Calu3 (cell line): ENCODE data around the gene ERC2. TPM values are rescaled to one million over a fixed set of nuclear protein-coding genes. Genes with fewer than 3 reads are reported as not detected.

Experiments
- BruUV-seq: library from RNA; stranded (reverse); fragments of 400-500 nt; replicated peaks from 2 replicates; lab custom pipeline; 2021; lab: Mats Ljungman, UMichigan
- CTCF ChIA-PET: fragments of 300-600 bp; sonication (Branson Sonifier 250); formaldehyde crosslinking; loops from one replicate; lab custom pipeline; 2022; ENCODE audit warnings: antibody characterized with exemption; lab: Charles Lee
- DNase-seq: peaks from one replicate; pipeline ENCODE4 v3.0.0; 2022
- H3K27ac Mint-ChIP-seq: one replicate; pipeline ENCODE4 v1.8.0; 2022; ENCODE audit warnings: mixed read lengths; ENCODE audit not compliant: unreplicated experiment
- H3K27me3 Mint-ChIP-seq: one replicate; pipeline ENCODE4 v1.8.0; 2022; ENCODE audit warnings: mixed read lengths; ENCODE audit not compliant: unreplicated experiment
- H3K36me3 Mint-ChIP-seq: one replicate; pipeline ENCODE4 v1.8.0; 2022; ENCODE audit warnings: mild to moderate bottlenecking, moderate library complexity, mixed read lengths; ENCODE audit not compliant: insufficient read depth, unreplicated experiment
- H3K4me1 Mint-ChIP-seq: one replicate; pipeline ENCODE4 v1.8.0; 2022; ENCODE audit warnings: mild to moderate bottlenecking, low read depth, mixed read lengths; ENCODE audit not compliant: unreplicated experiment
- H3K4me3 Mint-ChIP-seq: one replicate; pipeline ENCODE4 v1.8.0; 2022; ENCODE audit warnings: mild to moderate bottlenecking, low read depth, moderate library complexity, mixed read lengths; ENCODE audit not compliant: unreplicated experiment
- H3K9me3 Mint-ChIP-seq: one replicate; pipeline ENCODE4 v1.8.0; 2022; ENCODE audit warnings: low read depth, mixed read lengths; ENCODE audit not compliant: unreplicated experiment
- CTCF ChIP-seq: fragments of 200-600 bp; IDR thresholded peaks from one replicate; pipeline ENCODE4 v1.8.0; 2022; ENCODE audit warnings: antibody characterized with exemption; ENCODE audit not compliant: unreplicated experiment
- intact Hi-C: fragments of 100-400 bp; cut with micrococcal nuclease; formaldehyde crosslinking; loops from one replicate; pipeline ENCODE4 v1.10.0; 2022; ENCODE audit not compliant: unreplicated experiment
- total RNA-seq: library from RNA; stranded (reverse); gene quantifications from 2 replicates; pipeline ENCODE4 v1.2.3, GENCODE V29; 2022

Gene ERC2
- total RNA-seq, 1 experiment from 2014 or later: 0.73 TPM

GRCh38 chr3:55937301-55937700 lies 531.0 kb downstream of the ERC2 start:
- H3K27me3 Mint-ChIP-seq: no peaks in the 10 kb centered on the region
- DNase-seq: no peak
- TF ChIP-seq CTCF: no peak
- no peaks in the 10 kb centered on the region for H3K36me3 Mint-ChIP-seq
- H3K27ac Mint-ChIP-seq: no peak overlapping the region
- no peaks in the 10 kb centered on the region for H3K4me1 Mint-ChIP-seq
- BruUV-seq: no TSS peak
- no peaks in the 10 kb centered on the region for H3K9me3 Mint-ChIP-seq
- H3K4me3 Mint-ChIP-seq: no peak overlapping the region
- CTCF ChIA-PET: interaction anchor here (0.6 kb wide), 1 partner anchor 128 kb away, joined by 4 read pairs; no protein-coding TSS in a partner anchor
- intact Hi-C loops: no loop called here

GRCh38 chr3:55936549-55937052 lies 531.7 kb downstream of the ERC2 start:
- Mint-ChIP-seq H3K4me1 (no peaks in the 10 kb centered on the region), H3K4me3 (no peak overlapping the region), H3K27me3 (no peaks in the 10 kb centered on the region), H3K9me3 (no peaks in the 10 kb centered on the region), H3K36me3 (no peaks in the 10 kb centered on the region), H3K27ac (no peak overlapping the region)
- no TSS peak for BruUV-seq
- no peak for TF ChIP-seq CTCF
- intact Hi-C loops: no loop called here
- no peak for DNase-seq
- CTCF ChIA-PET: no interaction called here

DNA sequence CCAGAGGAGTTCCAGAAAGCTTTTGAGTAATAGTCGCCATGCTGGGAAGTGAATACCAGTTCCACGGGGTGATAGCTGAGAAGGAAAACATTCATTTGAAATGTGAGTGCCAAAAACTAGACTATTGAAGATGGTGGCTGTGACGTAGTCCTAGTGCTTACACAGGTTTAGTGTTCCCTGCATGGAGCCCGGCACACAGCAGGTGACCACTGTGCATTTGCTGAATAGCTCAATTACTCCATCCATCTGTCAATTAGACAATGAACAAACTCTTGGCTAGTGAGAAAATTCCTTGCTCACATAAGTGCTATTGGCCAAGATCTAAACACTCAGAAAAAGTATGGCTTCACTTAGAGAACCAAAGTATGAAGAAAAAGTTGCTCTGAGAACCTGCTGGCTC lies 533.0 kb downstream of the ERC2 start:
- BruUV-seq: no TSS peak
- no peak for DNase-seq
- H3K4me3 Mint-ChIP-seq: no peak overlapping the region
- no peaks in the 10 kb centered on the region for H3K36me3 Mint-ChIP-seq
- no peak overlapping the region for H3K27ac Mint-ChIP-seq
- intact Hi-C loops: no loop called here
- no peaks in the 10 kb centered on the region for H3K4me1 Mint-ChIP-seq
- CTCF ChIA-PET: no interaction called here
- no peak for TF ChIP-seq CTCF
- no peaks in the 10 kb centered on the region for H3K27me3 Mint-ChIP-seq
- peaks cover 2% of the 10 kb centered on the region for H3K9me3 Mint-ChIP-seq

DNA sequence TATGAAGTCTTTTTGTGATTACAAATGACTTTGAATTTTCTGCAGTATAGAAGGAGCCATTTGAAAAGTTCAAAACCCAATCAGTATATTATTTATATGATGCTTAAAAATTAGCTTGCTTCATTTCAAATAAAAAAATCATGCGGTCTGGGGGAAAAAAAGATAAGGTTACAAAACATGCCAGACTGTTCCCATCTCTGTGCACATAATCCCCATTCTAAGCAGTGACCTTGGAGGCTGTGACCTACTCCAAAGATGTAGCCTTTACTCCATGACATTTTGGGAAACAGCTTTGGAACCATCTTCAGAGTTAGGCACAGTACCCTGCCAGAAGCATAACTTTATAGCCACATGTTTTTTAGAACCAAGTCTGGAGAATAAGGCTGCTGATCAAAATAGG lies 533.5 kb downstream of the ERC2 start:
- no peak for DNase-seq
- H3K4me1 Mint-ChIP-seq: no peaks in the 10 kb centered on the region
- TF ChIP-seq CTCF: no peak
- H3K27ac Mint-ChIP-seq: no peak overlapping the region
- H3K9me3 Mint-ChIP-seq: peaks cover 2% of the 10 kb centered on the region
- no peaks in the 10 kb centered on the region for H3K27me3 Mint-ChIP-seq
- no peak overlapping the region for H3K4me3 Mint-ChIP-seq
- intact Hi-C loops: no loop called here
- CTCF ChIA-PET: no interaction called here
- BruUV-seq: no TSS peak
- H3K36me3 Mint-ChIP-seq: no peaks in the 10 kb centered on the region
